Measurements from ENCODE around the gene CWC15.
"Not testable (repeated sequence)": the region's sequence is repeated elsewhere in the genome, so short reads cannot be mapped to it uniquely, and the experiment has no call there.

CWC15 gene

GRCh38 chr11:94948070-94948617, 25.2 kb downstream of the CWC15 start:
- DNase-seq = peak; percentile 47 to 52

- no peak for DNase-seq
Measured at GRCh38 chr11:94946812-94947211, 26.5 kb downstream of the CWC15 start.

- no peak for DNase-seq
Measured at GRCh38 chr11:94941131-94941530, 32.2 kb downstream of the CWC15 start.

GRCh38 chr11:94939346-94939745, 34.0 kb downstream of the CWC15 start:
- no peak for DNase-seq

GRCh38 chr11:94938095-94939055, 35.0 kb downstream of the CWC15 start:
- DNase-seq = no peak

- DNase-seq = no peak
Measured at GRCh38 chr11:94934846-94935245, 38.5 kb downstream of the CWC15 start.

GRCh38 chr11:94934362-94934761, 39.0 kb downstream of the CWC15 start:
- DNase-seq = no peak

- DNase-seq = no peak
Measured at GRCh38 chr11:94933223-94934130, 39.9 kb downstream of the CWC15 start.

GRCh38 chr11:94932503-94932902, 40.9 kb downstream of the CWC15 start:
- no peak for DNase-seq

GRCh38 chr11:94932072-94932471, 41.3 kb downstream of the CWC15 start:
- DNase-seq = not testable (repeated sequence)

GRCh38 chr11:94928117-94928990, 45.0 kb downstream of the CWC15 start:
- no peak for DNase-seq

- DNase-seq = no peak
Measured at GRCh38 chr11:94926698-94927237, 46.6 kb downstream of the CWC15 start.

GRCh38 chr11:94926271-94926625, 47.1 kb downstream of the CWC15 start:
- no peak for DNase-seq

- DNase-seq = no peak
Measured at GRCh38 chr11:94925422-94926270, 47.7 kb downstream of the CWC15 start.

- no peak for DNase-seq
Measured at GRCh38 chr11:94924612-94925011, 48.7 kb downstream of the CWC15 start.

GRCh38 chr11:94924171-94924572, 49.2 kb downstream of the CWC15 start:
- DNase-seq = no peak

GRCh38 chr11:94923004-94923334, 50.4 kb downstream of the CWC15 start:
- DNase-seq = no peak

GRCh38 chr11:94922321-94923003, 50.9 kb downstream of the CWC15 start:
- DNase-seq = peak; percentile 8 to 10

GRCh38 chr11:94920311-94920710, 53.0 kb downstream of the CWC15 start:
- DNase-seq = no peak

- DNase-seq = not testable (repeated sequence)
Measured at GRCh38 chr11:94913718-94914394, 59.5 kb downstream of the CWC15 start.
